GM12872 (cell line): ENCODE results near the gene TMEM258.
A peak's percentile ranks its signal among the peaks of the same experiment; 100 is the strongest.

Experiments
- CTCF ChIP-seq: IDR thresholded peaks from 3 replicates; pipeline ENCODE4 v1.5.1; 2011; ENCODE audit warnings: low read depth, mild to moderate bottlenecking, low read length, moderate library complexity; ENCODE audit not compliant: insufficient read depth

The TMEM258 gene

GRCh38 chr11:61799665-61800284 lies 7.4 kb upstream of the TMEM258 start:
- TF ChIP-seq CTCF: no peak

- peak; percentile 67 for TF ChIP-seq CTCF
Measured at GRCh38 chr11:61797263-61797944, 5.0 kb upstream of the TMEM258 start.

DNA sequence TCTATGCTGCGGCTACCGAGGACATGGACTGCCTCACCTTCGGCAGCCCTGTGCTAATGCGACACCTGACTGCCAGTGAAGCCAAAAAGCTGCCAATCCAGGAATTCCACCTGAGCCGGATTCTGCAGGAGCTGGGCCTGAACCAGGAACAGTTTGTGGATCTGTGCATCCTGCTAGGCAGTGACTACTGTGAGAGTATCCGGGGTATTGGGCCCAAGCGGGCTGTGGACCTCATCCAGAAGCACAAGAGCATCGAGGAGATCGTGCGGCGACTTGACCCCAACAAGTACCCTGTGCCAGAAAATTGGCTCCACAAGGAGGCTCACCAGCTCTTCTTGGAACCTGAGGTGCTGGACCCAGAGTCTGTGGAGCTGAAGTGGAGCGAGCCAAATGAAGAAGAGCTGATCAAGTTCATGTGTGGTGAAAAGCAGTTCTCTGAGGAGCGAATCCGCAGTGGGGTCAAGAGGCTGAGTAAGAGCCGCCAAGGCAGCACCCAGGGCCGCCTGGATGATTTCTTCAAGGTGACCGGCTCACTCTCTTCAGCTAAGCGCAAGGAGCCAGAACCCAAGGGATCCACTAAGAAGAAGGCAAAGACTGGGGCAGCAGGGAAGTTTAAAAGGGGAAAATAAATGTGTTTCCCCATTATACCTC lies 3.6 kb upstream of the TMEM258 start:
- no peak for TF ChIP-seq CTCF

DNA sequence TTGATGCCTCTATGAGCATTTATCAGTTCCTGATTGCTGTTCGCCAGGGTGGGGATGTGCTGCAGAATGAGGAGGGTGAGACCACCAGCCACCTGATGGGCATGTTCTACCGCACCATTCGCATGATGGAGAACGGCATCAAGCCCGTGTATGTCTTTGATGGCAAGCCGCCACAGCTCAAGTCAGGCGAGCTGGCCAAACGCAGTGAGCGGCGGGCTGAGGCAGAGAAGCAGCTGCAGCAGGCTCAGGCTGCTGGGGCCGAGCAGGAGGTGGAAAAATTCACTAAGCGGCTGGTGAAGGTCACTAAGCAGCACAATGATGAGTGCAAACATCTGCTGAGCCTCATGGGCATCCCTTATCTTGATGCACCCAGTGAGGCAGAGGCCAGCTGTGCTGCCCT lies 3.1 kb upstream of the TMEM258 start:
- TF ChIP-seq CTCF: no peak

DNA sequence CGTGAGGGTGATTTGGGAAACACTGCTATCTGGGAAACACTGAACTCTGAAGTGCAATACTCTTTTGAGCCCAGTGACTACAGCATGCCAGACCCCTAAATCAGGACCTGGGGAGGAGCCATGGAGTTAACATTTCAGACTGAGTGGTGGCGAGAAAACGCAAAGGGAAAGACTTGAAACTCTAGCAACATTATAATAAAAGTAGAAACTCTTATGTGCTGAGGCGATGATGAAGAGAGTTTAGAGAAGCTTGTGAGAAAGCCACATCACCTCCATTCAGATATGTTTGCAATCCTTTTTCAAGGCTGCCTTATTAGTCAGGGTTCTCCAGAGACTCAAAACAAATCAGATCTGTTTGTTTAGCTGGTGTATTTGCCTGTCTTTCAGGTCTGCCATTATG lies 2.2 kb upstream of the TMEM258 start:
- no peak for TF ChIP-seq CTCF

DNA sequence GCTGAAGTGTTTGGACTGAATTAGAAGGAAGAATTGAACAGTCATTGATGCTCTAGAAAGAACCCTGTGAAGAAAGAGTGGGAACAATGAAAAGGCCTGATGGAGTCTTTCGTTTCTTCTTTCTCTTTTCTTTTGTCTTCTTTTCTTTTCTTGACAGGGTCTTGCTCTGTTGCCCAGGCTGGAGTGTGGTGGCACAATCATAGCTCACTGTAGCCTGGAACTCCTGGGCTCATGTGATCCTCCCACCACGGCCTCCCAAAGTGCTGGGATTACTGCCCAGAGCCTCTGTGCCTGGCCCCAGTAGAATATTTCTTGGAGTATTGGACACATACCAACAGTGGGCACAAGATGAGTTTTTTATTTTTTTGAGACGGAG lies 1.4 kb upstream of the TMEM258 start:
- TF ChIP-seq CTCF: no peak

GRCh38 chr11:61793083-61793828 lies 857 bp upstream of the TMEM258 start:
- no peak for TF ChIP-seq CTCF
